NCI-H2107 treated with DMSO at 0.1 percent for 48 hours (cell line): ENCODE results near the gene CRIM1.
"Not testable (repeated sequence)": the region's sequence is repeated elsewhere in the genome, so short reads cannot be mapped to it uniquely, and the experiment has no call there.

Source experiments
- DNase-seq: peaks from one replicate; lab custom pipeline; 2025; ENCODE audit not compliant: unreplicated experiment; lab: John Stamatoyannopoulos, UW

CRIM1 gene, protein sequence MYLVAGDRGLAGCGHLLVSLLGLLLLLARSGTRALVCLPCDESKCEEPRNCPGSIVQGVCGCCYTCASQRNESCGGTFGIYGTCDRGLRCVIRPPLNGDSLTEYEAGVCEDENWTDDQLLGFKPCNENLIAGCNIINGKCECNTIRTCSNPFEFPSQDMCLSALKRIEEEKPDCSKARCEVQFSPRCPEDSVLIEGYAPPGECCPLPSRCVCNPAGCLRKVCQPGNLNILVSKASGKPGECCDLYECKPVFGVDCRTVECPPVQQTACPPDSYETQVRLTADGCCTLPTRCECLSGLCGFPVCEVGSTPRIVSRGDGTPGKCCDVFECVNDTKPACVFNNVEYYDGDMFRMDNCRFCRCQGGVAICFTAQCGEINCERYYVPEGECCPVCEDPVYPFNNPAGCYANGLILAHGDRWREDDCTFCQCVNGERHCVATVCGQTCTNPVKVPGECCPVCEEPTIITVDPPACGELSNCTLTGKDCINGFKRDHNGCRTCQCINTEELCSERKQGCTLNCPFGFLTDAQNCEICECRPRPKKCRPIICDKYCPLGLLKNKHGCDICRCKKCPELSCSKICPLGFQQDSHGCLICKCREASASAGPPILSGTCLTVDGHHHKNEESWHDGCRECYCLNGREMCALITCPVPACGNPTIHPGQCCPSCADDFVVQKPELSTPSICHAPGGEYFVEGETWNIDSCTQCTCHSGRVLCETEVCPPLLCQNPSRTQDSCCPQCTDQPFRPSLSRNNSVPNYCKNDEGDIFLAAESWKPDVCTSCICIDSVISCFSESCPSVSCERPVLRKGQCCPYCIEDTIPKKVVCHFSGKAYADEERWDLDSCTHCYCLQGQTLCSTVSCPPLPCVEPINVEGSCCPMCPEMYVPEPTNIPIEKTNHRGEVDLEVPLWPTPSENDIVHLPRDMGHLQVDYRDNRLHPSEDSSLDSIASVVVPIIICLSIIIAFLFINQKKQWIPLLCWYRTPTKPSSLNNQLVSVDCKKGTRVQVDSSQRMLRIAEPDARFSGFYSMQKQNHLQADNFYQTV

DNA sequence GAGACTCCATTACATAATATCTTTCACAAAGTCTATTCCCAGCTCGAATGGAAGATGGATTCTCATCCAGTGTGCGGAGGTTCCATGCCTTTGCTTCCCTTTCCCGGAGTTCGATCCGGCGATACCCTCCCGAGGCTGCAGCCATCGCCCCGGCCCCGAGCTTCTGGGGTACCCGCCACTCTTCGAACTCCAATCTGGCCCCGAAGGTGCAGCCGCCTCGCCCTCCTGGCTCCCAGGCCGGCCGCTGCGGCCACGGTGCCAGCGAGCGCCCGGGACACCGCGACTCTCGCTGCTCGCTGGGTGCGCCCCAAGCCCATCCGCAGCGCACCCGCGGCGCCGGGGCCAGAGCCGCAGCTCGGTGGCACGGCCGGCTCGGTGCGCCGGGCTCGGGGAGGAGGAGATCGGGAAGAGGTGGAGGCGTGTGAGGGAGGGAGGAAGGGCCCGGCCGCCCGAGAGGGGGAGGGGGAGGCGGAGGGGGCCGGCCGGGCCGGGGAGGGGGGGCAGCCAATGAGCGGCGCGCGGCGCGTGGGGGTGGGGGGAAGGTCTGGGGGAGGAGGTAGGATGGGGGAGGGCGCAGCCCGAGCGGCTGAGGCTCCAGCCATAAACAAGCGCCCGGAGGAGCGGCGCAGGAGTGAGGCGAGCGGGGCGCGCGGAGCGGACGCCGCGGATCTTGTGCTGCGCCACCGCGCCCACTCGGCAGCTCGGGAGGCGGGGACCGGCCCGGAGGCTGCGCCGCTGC is at the start of gene CRIM1:
CRIM1 (plus strand) TSS at position 628 of the 739 bp plus-strand sequence. CDS start 515 bp downstream, outside the sequence.
- DNase-seq, result no peak

GRCh38 chr2:36307441-36307840 is 48.1 kb upstream of the CRIM1 start:
- DNase-seq, result no peak

DNA sequence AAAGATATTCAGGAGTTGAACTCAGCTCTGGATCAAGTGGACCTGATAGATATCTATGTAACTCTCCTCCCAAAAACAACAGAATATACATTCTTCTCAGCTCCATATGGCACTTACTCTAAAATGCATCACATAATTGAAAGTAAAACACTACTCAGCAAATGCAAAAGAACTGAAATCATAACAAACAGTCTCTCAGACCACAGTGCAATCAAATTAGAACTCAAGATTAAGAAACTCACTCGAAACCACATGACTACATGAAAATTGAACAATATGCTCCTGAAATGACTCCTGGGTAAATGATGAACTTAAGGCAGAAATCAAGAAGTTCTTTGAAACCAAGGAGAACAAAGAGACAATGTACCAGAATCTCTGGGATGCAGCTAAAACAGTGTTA is 45.1 kb upstream of the CRIM1 start:
- not testable (repeated sequence) for DNase-seq

DNA sequence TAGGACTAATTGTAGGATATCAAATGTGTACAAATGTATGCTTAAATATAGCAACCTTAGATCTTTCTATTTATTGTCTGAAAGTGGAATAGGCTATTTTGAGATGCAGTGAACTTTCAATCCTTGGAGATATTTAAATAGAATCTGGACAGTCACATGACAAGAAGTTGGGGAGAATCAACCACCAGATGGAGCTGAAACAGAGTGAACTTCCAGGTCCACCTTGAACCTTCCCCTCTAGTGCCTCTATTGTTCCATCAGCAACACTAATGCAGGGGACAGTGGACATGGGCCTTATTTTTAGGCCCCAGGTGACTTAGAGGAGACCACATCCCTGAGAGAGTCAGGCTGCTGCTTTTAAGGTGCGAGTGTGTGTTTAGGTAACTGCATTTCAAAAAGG is 37.0 kb upstream of the CRIM1 start:
- DNase-seq, result no peak

DNA sequence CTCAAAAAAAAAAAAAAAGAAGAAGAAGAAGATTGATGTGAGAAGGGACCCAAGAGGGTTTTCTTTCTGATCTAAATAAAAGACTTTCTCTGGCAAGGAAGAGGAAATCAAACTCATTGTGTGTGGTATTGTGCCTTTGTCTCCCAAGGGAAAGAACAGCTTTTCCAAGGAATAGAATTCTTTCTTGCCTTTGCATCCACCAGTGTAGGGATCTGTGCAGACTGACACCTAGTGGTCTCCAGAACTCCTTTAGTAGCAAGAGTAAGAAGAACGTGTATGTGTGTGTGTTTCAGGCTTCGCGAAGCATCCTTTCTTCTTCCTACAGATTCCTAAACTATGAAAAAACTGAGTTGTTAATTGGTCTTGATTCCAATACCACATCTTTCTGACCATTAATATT is 33.5 kb upstream of the CRIM1 start:
- no peak for DNase-seq

GRCh38 chr2:36326286-36326685 is 29.3 kb upstream of the CRIM1 start:
- DNase-seq, result no peak

DNA sequence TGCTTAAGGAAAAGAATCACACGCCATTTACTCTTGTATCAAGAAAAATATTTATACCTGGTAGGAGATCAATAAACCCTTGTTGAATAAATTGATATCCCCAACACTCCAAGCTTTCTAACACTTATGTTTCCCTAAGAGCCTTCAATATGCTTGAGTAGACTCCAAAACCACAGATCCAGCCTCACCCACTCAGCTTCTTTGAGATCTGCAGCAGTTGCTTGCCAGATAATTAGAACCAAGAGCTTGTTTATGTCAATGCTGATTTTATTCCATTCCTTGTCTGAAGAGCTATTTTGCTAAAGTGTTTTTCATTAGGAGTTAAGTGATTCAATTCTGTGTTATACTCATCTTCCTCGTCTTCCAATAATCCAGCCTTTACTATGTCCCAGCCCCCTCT is 26.3 kb upstream of the CRIM1 start:
- DNase-seq, result no peak

GRCh38 chr2:36329746-36330472 is 25.7 kb upstream of the CRIM1 start:
- DNase-seq, result no peak

GRCh38 chr2:36330473-36331395 is 24.8 kb upstream of the CRIM1 start:
- no peak for DNase-seq

- DNase-seq, result no peak
Observed at GRCh38 chr2:36333350-36334012, 22.1 kb upstream of the CRIM1 start.

DNA sequence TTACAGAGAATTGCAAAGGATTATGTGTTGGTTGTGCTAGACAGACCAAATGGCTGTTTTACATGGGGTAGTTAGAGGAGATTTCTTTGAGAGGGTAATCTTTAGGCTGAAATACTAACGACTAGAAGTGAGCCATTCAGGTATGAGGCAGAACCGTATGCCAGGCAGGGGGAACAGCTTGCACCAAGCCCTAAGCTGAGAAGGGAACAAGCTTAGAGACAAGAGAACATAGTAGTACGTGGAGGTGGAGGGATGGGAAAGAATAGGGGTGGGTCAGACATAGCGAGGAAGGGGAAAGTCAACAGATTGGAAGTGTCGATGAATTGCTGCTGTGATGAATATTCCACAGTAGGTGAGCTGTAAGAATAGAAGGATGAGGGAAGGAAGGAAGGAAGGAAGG is 20.0 kb upstream of the CRIM1 start:
- no peak for DNase-seq

DNA sequence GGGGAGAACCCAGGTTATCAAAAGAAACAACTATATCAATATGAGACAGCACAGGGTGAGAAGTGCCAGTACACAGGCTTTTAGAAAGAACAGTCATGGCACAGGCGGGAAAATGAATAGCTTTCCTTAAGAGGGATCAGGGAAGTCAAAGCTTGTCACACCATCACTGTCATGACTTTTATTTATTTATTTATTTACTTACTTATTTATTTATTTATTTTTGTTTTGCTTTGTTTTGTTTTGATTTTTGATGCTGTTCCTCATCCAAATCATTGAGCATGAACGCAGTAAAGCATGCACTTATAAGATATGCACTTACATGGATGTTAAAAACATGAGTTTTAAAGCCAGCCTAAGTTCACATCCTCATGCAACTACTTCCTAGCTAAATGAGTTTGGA is 19.3 kb upstream of the CRIM1 start:
- DNase-seq, result no peak

- no peak for DNase-seq
Observed at GRCh38 chr2:36337354-36337753, 18.2 kb upstream of the CRIM1 start.

GRCh38 chr2:36338124-36338826 is 17.3 kb upstream of the CRIM1 start:
- no peak for DNase-seq

- DNase-seq, result no peak
Observed at GRCh38 chr2:36338827-36339145, 16.8 kb upstream of the CRIM1 start.

DNA sequence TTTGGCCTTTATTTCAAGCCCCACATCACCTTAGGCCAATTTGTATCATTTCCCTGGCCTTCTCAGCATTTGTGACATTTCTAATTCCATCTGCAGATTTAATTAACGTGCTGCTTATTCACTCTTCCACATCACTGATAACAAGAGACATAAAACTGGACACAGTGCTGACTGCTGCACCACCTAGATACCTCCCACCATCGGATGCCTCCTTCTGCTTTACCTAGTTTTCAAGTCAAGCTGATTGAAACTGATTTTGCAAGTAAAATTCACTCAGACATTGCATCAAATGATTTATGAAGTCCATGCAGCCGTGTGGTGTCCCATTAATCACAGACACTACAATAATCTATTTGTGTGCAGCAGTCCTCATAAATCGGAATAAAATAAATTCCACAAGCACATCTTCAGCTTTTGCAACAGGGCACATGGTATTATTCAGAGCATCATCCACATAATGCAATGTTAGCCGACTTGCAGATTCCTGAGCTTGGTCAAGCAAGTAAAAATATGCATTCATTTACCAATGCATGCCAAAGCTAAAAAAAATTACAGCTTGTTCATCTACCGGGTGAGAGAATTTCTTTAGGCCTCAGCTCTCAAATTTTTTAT is 15.9 kb upstream of the CRIM1 start:
- no peak for DNase-seq

DNA sequence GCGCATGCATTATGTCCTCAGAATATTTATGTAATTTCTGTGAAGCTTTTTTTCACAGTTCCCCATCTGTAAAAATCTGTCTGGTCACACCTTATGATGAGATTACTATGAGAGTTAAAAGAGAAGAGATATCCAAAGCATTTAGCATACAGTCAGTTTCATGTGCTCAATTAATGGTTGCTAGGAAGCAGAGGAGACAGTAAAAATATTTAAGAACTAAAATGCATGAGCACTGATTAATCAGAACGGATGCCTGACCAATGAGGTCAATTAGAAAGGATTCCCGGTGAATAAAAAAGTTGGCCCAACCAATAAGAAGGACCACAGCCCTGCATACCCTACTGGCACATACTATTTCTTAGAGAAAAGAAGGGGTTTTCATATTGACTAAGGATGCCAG is 12.0 kb upstream of the CRIM1 start:
- no peak for DNase-seq

GRCh38 chr2:36348721-36349120 is 6.9 kb upstream of the CRIM1 start:
- DNase-seq, result no peak
